Nephron progenitor cell (in vitro differentiated cells): Measurements from ENCODE around the gene AHSG.

Experiments used
- DNase-seq: peaks from one replicate; pipeline ENCODE4 v3.0.0; 2021
- H3K27ac Mint-ChIP-seq: 2 replicates; pipeline ENCODE4 v1.8.0; 2021; ENCODE audit warnings: mild to moderate bottlenecking, moderate library complexity, mixed read lengths
- H3K27me3 Mint-ChIP-seq: 2 replicates; pipeline ENCODE4 v1.8.0; 2021; ENCODE audit warnings: mild to moderate bottlenecking, low read depth, mixed read lengths; ENCODE audit not compliant: poor library complexity
- H3K36me3 Mint-ChIP-seq: 2 replicates; pipeline ENCODE4 v1.8.0; 2021; ENCODE audit warnings: low read depth, mixed read lengths
- H3K4me1 Mint-ChIP-seq: 2 replicates; pipeline ENCODE4 v1.8.0; 2021; ENCODE audit warnings: mixed read lengths
- H3K4me3 Mint-ChIP-seq: 2 replicates; pipeline ENCODE4 v1.8.0; 2021; ENCODE audit warnings: mild to moderate bottlenecking, moderate library complexity, mixed read lengths
- H3K9me3 Mint-ChIP-seq: 2 replicates; pipeline ENCODE4 v1.8.0; 2021; ENCODE audit warnings: mild to moderate bottlenecking, moderate library complexity, mixed read lengths
- TF ChIP-seq, protein P1 (sequence below): fragments of 200-600 bp; sonication (generic); IDR thresholded peaks from 2 replicates; pipeline ENCODE4 v1.5.0; 2021; ENCODE audit warnings: antibody characterized with exemption

AHSG gene

GRCh38 chr3:186635532-186635931 lies 22.7 kb downstream of the AHSG start:
- Mint-ChIP-seq H3K27me3 (peaks cover 21% of the 10 kb centered on the region), H3K36me3 (no peaks in the 10 kb centered on the region), H3K4me3 (no peak overlapping the region), H3K9me3 (no peaks in the 10 kb centered on the region), H3K27ac (no peak overlapping the region), H3K4me1 (no peaks in the 10 kb centered on the region)
- DNase-seq, result no peak
- TF ChIP-seq, protein P1, sequence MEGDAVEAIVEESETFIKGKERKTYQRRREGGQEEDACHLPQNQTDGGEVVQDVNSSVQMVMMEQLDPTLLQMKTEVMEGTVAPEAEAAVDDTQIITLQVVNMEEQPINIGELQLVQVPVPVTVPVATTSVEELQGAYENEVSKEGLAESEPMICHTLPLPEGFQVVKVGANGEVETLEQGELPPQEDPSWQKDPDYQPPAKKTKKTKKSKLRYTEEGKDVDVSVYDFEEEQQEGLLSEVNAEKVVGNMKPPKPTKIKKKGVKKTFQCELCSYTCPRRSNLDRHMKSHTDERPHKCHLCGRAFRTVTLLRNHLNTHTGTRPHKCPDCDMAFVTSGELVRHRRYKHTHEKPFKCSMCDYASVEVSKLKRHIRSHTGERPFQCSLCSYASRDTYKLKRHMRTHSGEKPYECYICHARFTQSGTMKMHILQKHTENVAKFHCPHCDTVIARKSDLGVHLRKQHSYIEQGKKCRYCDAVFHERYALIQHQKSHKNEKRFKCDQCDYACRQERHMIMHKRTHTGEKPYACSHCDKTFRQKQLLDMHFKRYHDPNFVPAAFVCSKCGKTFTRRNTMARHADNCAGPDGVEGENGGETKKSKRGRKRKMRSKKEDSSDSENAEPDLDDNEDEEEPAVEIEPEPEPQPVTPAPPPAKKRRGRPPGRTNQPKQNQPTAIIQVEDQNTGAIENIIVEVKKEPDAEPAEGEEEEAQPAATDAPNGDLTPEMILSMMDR, result no peak

DNA sequence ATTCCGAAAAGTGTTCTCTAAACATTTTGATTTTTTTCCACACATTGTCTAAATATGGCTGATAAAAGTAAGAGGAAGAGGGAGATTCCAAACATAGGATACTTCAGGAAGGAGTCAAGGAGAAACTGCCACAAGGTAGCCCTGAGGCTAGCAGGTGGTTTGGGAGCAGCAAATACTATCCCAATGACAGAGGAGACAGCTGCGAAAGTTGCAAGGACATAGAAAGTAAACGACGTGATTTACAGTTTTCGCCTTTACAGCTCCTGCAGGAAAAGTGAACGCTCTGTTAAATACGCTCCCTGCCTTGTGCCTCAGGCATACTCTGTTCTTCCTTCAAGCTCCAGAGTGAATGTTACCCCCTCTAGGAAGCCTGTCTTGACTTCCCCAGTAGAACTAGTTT lies 23.7 kb downstream of the AHSG start:
- no peaks in the 10 kb centered on the region for H3K36me3 Mint-ChIP-seq
- H3K27ac Mint-ChIP-seq, result no peak overlapping the region
- H3K27me3 Mint-ChIP-seq, result peaks cover 22% of the 10 kb centered on the region
- H3K4me3 Mint-ChIP-seq, result no peak overlapping the region
- H3K9me3 Mint-ChIP-seq, result no peaks in the 10 kb centered on the region
- TF ChIP-seq, protein P1, result no peak
- no peaks in the 10 kb centered on the region for H3K4me1 Mint-ChIP-seq
- DNase-seq, result no peak

DNA sequence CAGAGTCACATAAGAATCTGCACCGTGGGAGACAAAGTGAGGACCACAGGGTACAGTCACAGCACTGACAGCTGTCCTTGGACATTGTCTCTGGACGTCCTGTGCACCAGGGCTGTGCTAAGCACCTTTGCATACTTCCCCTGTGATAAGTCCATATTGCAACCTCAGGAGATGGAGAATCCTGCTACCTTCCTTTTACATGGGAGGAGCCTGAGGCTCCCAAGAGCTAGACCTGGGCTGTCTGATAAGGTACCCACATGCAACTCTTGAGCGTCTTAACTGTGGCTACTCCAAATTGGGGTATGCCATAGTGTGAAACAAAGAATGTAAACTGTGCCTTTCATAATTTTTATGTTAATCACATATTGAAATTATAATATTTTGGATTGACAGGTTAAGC lies 24.8 kb downstream of the AHSG start:
- H3K9me3 Mint-ChIP-seq, result no peaks in the 10 kb centered on the region
- no peak overlapping the region for H3K4me3 Mint-ChIP-seq
- no peak for DNase-seq
- TF ChIP-seq, protein P1, result no peak
- H3K27ac Mint-ChIP-seq, result no peak overlapping the region
- H3K36me3 Mint-ChIP-seq, result no peaks in the 10 kb centered on the region
- H3K27me3 Mint-ChIP-seq, result peaks cover 24% of the 10 kb centered on the region
- H3K4me1 Mint-ChIP-seq, result no peaks in the 10 kb centered on the region

- no peak for DNase-seq
- Mint-ChIP-seq H3K9me3 (no peaks in the 10 kb centered on the region), H3K4me3 (no peak overlapping the region), H3K27me3 (peaks cover 24% of the 10 kb centered on the region), H3K4me1 (no peaks in the 10 kb centered on the region), H3K36me3 (no peaks in the 10 kb centered on the region), H3K27ac (no peak overlapping the region)
- TF ChIP-seq, protein P1, result no peak
Measured at GRCh38 chr3:186638259-186638658, 25.4 kb downstream of the AHSG start.

GRCh38 chr3:186639778-186640472 lies 27.1 kb downstream of the AHSG start, which contains the start of gene FETUB:
FETUB (plus strand) TSS chr3:186640399; CDS start chr3:186640461, 62 bp downstream.
- Mint-ChIP-seq H3K9me3 (no peaks in the 10 kb centered on the region), H3K27me3 (peaks cover 28% of the 10 kb centered on the region), H3K27ac (peak within 1 kb of the TSS; percentile 53), H3K36me3 (no peaks in the 10 kb centered on the region), H3K4me3 (no peak within 1 kb of the TSS), H3K4me1 (no peaks in the 10 kb centered on the region)
- DNase-seq, result no peak
- TF ChIP-seq, protein P1, result no peak

DNA sequence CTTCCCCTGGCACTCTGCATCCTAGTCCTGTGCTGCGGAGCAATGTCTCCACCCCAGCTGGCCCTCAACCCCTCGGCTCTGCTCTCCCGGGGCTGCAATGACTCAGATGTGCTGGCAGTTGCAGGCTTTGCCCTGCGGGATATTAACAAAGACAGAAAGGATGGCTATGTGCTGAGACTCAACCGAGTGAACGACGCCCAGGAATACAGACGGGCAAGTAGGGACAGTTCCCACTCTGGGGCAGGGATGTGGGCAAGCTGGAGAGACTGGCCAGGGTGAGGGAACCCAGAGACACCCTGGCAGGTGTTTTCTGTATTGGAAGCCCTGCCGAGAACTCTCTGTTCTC lies 27.6 kb downstream of the AHSG start:
- Mint-ChIP-seq H3K27ac (peak overlapping the region; percentile 53), H3K4me1 (no peaks in the 10 kb centered on the region), H3K4me3 (no peak overlapping the region), H3K36me3 (no peaks in the 10 kb centered on the region), H3K27me3 (peaks cover 31% of the 10 kb centered on the region), H3K9me3 (no peaks in the 10 kb centered on the region)
- DNase-seq, result no peak
- TF ChIP-seq, protein P1, result no peak
